ENCODE results near the gene LENG8. TPM values are rescaled to one million over a fixed set of nuclear protein-coding genes. Genes with fewer than 3 reads are reported as not detected.

LENG8 gene
- total RNA-seq, 2 donors from 2014 or later: 139 to 171 TPM

DNA sequence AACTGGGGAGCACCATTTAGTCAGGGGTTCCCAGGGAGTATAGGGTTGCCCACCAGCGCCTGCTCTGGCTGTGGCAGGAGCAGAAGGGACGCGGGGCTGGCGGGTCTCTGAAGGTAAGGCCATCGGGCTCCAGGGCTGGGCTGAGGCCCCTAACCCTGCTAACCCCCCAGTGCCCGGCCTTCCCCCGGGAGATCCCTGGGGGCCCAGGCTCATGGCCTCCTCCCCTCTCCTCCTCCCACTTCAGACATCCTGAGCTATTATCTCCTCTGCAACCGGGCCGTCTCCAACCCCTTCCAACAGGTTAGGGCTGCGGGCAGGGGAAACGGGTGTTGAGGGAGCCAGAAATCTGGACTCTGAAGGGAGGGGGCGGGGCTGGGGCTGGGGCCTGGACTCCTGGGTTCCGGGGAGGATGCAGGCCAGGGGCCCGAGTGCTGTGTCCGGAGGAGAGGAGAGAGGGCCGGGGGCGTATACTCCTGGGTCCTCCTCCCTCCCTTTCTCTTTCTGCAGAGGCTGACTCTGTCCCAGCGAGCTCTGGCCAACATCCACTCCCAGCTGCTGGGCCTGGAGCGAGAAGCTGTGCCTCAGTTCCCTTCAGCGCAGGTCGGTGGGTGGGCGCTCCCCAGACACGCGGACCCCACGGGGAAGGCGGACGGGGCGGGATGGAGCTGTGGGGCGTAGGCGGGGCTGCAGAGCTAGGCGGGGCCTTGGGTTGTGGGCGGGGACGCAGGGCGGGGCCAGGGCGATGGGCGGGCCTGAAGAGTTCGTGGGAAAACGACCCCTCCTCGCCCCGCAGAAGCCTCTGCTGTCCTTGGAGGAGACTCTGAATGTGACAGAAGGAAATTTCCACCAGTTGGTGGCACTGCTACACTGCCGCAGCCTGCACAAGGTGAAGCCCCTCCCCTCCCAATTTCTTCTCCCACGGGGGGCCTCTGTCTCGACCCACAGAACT lies 18.4 kb upstream of the LENG8 start:
- Mint-ChIP-seq H3K27me3 (ENCODE audit: insufficient read depth) (peaks cover 77% of the 10 kb centered on the region), H3K4me3 (peak overlapping the region; percentile 34), H3K4me1 (peaks cover 4% of the 10 kb centered on the region), H3K27ac (no peak overlapping the region), H3K9me3 (no peaks in the 10 kb centered on the region), H3K36me3 (ENCODE audit: low read depth) (peaks cover 2% of the 10 kb centered on the region)
- no peak overlapping the region for H3K27ac ChIP-seq (ENCODE audit: low read depth, low read length)
- TF ChIP-seq, protein P1, sequence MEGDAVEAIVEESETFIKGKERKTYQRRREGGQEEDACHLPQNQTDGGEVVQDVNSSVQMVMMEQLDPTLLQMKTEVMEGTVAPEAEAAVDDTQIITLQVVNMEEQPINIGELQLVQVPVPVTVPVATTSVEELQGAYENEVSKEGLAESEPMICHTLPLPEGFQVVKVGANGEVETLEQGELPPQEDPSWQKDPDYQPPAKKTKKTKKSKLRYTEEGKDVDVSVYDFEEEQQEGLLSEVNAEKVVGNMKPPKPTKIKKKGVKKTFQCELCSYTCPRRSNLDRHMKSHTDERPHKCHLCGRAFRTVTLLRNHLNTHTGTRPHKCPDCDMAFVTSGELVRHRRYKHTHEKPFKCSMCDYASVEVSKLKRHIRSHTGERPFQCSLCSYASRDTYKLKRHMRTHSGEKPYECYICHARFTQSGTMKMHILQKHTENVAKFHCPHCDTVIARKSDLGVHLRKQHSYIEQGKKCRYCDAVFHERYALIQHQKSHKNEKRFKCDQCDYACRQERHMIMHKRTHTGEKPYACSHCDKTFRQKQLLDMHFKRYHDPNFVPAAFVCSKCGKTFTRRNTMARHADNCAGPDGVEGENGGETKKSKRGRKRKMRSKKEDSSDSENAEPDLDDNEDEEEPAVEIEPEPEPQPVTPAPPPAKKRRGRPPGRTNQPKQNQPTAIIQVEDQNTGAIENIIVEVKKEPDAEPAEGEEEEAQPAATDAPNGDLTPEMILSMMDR (conservative IDR thresholded peaks at IDR 0.05): peak; percentile 65
- WGBS, 2 experiments (ENCODE audit: insufficient coverage in 1 of 2, insufficient read length in 1 of 2): 13 to 15% methylated on average over 28 to 41 of the region's 43 CpGs
- no peaks in the 10 kb centered on the region for H3K4me1 ChIP-seq (ENCODE audit: control insufficient read depth, insufficient read depth, low read length)
- peaks cover 11% of the 10 kb centered on the region for H3K27me3 ChIP-seq (ENCODE audit: control insufficient read depth, insufficient read depth, low read length, poor library complexity, severe bottlenecking)
- H3K36me3 ChIP-seq (ENCODE audit: control insufficient read depth, insufficient read depth, low read length): no peaks in the 10 kb centered on the region
- no peak overlapping the region for H3K9ac ChIP-seq (ENCODE audit: extremely low read depth, low read length, poor library complexity, severe bottlenecking)
- no peaks in the 10 kb centered on the region for H3K9me3 ChIP-seq (ENCODE audit: control insufficient read depth, low read length)
- no peak overlapping the region for H3K4me3 ChIP-seq (ENCODE audit: low read length)
- DNase-seq: peak; percentile 95

DNA sequence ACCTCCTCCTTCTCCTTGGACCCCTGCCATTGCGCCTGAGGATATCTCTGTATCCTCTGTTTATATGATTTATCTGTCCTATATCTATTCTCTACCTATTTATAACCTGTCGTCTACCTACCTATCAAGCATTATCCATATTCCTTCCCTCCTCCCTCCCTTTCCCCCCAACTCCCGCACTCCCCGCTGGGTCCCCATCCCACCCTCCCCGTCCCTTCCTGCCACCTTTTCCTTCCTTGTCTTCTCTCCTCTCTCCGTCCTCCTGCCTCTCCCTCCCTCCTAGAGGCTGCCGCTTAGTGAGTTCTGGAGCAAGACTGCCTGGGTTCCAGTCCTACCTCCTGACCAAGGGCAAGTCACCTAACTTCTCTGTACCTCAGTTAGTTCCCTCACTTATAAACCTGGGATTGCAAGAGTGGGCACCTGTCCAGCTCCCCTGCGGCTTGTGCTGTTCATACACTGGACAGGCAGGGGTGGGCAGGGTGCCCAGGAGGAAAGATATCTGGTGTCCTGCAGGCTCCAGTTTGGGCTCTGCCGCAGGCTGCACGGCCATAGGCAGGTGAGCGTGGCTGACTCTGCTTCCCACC lies 17.7 kb upstream of the LENG8 start:
- no peak overlapping the region for H3K4me3 ChIP-seq (ENCODE audit: low read length)

DNA sequence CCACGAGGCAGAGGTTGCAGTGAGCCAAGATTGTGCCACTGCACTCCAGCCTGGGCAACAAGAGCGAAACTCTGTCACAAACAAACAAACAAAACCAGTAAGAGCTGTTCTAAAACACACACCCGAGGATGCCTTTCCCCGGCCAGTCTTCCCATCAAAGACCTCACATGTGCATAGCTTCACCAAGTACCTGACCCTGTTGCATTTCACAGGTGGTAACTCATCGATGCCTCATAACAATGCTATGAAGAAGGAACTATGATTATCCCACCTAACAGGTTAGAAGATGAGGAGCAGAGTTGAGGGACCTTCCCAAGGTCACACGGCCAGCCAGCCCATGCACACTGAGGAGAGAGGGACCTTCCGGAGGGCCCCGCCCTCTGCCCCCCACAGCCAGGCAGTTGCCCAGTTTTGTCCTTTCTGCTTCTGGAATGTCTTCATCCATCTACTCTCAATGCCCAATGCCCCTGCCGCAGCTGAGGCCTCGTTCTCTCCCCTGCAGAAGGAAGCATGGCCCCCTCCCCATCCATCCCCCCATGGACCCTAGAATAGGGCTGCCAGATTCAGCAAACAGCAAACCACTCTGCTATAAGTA lies 16.8 kb upstream of the LENG8 start:
- H3K4me1 Mint-ChIP-seq: peaks cover 8% of the 10 kb centered on the region
- peaks cover 4% of the 10 kb centered on the region for H3K36me3 Mint-ChIP-seq (ENCODE audit: low read depth)
- peaks cover 4% of the 10 kb centered on the region for H3K4me1 ChIP-seq (ENCODE audit: control insufficient read depth, insufficient read depth, low read length)
- no peaks in the 10 kb centered on the region for H3K36me3 ChIP-seq (ENCODE audit: control insufficient read depth, insufficient read depth, low read length)
- no peak overlapping the region for H3K27ac ChIP-seq (ENCODE audit: low read depth, low read length)
- H3K27me3 Mint-ChIP-seq (ENCODE audit: insufficient read depth): peaks cover 60% of the 10 kb centered on the region
- H3K27ac Mint-ChIP-seq: no peak overlapping the region
- TF ChIP-seq, protein P1 (conservative IDR thresholded peaks at IDR 0.05): no peak
- DNase-seq: peak; percentile 47
- H3K4me3 ChIP-seq (ENCODE audit: low read length): no peak overlapping the region
- H3K9me3 Mint-ChIP-seq: no peaks in the 10 kb centered on the region
- H3K4me3 Mint-ChIP-seq: no peak overlapping the region
- WGBS, 2 experiments (ENCODE audit: insufficient coverage in 1 of 2, insufficient read length in 1 of 2): 78 to 84% methylated on average over 8 to 10 of the region's 10 CpGs
- H3K9me3 ChIP-seq (ENCODE audit: control insufficient read depth, low read length): no peaks in the 10 kb centered on the region
- peaks cover 3% of the 10 kb centered on the region for H3K27me3 ChIP-seq (ENCODE audit: control insufficient read depth, insufficient read depth, low read length, poor library complexity, severe bottlenecking)
- no peak overlapping the region for H3K9ac ChIP-seq (ENCODE audit: extremely low read depth, low read length, poor library complexity, severe bottlenecking)

More for the DNA sequence above, 17.7 kb upstream of the LENG8 start:
- WGBS, 2 experiments (ENCODE audit: insufficient coverage in 1 of 2, insufficient read length in 1 of 2): 81 to 93% methylated on average over 5 to 11 of the region's 11 CpGs
- no peak for DNase-seq
- peaks cover 2% of the 10 kb centered on the region for H3K4me1 ChIP-seq (ENCODE audit: control insufficient read depth, insufficient read depth, low read length)
- no peak overlapping the region for H3K9ac ChIP-seq (ENCODE audit: extremely low read depth, low read length, poor library complexity, severe bottlenecking)
- TF ChIP-seq, protein P1 (conservative IDR thresholded peaks at IDR 0.05): no peak
- peaks cover 69% of the 10 kb centered on the region for H3K27me3 Mint-ChIP-seq (ENCODE audit: insufficient read depth)
- H3K27ac Mint-ChIP-seq: no peak overlapping the region
- no peaks in the 10 kb centered on the region for H3K9me3 Mint-ChIP-seq
- no peak overlapping the region for H3K4me3 Mint-ChIP-seq
- H3K9me3 ChIP-seq (ENCODE audit: control insufficient read depth, low read length): no peaks in the 10 kb centered on the region
- H3K27ac ChIP-seq (ENCODE audit: low read depth, low read length): no peak overlapping the region
- peaks cover 6% of the 10 kb centered on the region for H3K27me3 ChIP-seq (ENCODE audit: control insufficient read depth, insufficient read depth, low read length, poor library complexity, severe bottlenecking)
- peaks cover 2% of the 10 kb centered on the region for H3K36me3 Mint-ChIP-seq (ENCODE audit: low read depth)
- no peaks in the 10 kb centered on the region for H3K36me3 ChIP-seq (ENCODE audit: control insufficient read depth, insufficient read depth, low read length)
- peaks cover 7% of the 10 kb centered on the region for H3K4me1 Mint-ChIP-seq
